GM19025 (cell line): ENCODE results near the gene DDX1.
"Not testable (repeated sequence)": the region's sequence is repeated elsewhere in the genome, so short reads cannot be mapped to it uniquely, and the experiment has no call there.

Experiments
- ATAC-seq: cut with Tn5 transposase; IDR thresholded peaks from one replicate; pipeline ENCODE4 v1.9.1; 2021; ENCODE audit warnings: mild to moderate bottlenecking, low read depth, moderate library complexity; ENCODE audit not compliant: unreplicated experiment

The DDX1 gene

GRCh38 chr2:15671842-15672815, 80.5 kb downstream of the DDX1 start:
- ATAC-seq, result no peak

- no peak for ATAC-seq
Measured at GRCh38 chr2:15672961-15673918, 81.6 kb downstream of the DDX1 start.

GRCh38 chr2:15673919-15674636, 82.4 kb downstream of the DDX1 start:
- ATAC-seq, result no peak

- no peak for ATAC-seq
Measured at GRCh38 chr2:15674637-15675455, 83.2 kb downstream of the DDX1 start.

- ATAC-seq, result no peak
Measured at GRCh38 chr2:15675456-15676195, 84.0 kb downstream of the DDX1 start.

DNA sequence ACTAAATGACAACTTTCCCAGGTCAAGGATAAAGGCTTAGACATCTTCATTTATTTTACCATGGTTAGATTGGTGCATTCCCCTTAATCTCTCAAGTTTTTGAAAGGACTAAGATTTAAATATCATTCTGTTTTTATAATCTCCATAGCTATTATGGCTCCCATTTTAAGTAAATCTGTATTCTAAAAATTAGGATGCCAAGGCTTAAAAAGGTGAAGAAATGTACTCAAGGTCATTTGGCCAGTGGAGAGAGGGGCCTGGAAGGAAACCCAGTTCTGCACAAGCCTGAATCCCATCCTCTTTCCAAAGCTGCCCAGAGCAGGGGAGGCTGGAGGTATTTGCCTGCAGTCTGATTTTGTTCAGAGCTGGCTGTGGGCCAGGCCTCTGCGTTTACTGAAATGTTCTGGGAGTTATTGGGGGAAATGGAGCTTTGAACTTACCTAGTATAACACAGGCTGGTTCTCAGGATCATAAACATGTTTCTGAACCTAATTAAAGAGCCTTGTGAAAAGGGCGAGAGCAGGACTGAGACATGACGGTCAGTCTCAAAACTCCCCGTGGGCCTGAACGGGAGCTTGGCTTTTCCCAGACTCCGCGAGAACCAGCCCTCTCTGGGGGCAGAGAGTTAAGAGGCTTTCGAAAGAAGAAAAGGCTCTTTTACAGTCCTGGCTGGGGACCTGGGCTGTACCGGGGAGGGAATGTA, 85.6 kb downstream of the DDX1 start:
- ATAC-seq, result no peak

DNA sequence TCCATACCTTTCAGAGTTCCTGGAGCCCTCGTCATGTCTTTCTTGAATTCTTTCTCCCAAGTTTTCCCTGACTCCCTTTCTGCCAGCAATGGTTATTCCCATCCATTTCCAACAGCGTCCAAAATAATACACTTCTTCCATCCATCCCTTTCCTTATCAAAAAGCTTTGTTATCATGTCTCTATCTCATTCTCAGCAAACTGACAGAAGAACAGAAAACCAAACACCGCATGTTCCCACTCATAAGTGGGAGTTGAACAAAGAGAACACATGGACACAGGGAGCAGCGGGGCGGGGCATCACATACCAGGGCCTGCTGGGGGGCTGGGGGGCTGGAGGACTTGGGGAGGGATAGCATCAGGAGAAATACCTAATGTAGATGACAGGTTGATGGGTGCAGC, 86.7 kb downstream of the DDX1 start:
- no peak for ATAC-seq

DNA sequence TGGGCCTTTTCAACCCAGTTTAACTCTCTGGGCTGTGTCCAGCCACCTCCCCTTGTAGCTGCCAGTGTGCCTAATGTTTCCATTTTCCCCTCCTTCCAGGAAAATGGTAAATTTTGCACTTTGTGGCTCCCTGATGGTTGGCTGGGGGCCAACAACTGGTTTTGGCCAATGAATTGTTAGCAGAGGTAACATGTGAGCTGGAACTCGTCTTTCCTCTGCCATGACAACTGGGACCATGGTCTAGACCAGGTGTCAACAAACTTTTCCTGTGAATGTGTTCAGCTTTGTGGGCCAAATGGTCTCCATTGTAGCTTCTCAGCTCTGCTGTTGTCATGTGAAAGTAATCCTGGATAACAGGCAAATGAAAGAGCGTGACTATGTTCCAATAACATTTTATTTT, 87.2 kb downstream of the DDX1 start:
- ATAC-seq, result no peak

DNA sequence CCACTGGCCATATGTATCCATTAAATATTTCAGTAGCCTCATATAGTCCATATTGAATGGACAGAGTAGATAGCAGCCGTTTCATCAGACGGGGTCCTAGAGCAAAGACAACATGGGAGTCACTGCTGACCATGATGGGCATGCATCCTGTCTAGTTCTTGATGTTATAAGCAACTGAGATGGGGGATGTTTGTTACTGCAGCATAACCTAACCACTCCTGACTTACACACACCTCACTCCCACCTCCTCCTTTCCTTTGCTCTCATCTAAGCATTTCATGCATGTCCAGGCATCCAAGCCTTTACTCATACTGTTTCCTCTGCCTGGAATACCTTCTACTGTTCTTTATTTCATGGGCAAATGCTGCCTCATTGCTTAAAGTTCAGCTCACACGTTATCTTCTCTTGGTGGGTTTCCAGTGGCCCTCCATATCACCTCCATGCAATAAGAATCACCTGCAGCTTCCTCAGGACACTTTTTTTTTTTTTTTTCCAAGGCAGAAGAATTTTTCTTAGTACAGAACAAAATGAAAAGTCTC, 87.8 kb downstream of the DDX1 start:
- ATAC-seq, result no peak

DNA sequence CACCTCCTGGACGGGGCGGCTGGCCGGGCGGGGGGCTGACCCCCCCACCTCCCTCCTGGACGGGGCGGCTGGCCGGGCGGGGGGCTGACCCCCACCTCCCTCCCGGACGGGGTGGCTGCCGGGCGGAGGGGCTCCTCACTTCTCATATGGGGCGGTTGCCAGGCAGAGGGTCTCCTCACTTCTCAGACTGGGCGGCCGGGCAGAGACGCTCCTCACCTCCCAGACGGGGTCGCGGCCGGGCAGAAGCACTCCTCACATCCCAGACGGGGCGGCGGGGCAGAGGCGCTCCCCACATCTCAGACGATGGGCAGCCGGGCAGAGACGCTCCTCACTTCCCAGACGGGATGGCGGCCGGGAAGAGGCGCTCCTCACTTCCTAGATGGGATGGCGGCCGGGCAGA, 88.5 kb downstream of the DDX1 start:
- ATAC-seq, result not testable (repeated sequence)
